ENCODE data around the gene CCDC126.
A peak's percentile ranks its signal among the peaks of the same experiment; 100 is the strongest.
"Not testable (repeated sequence)": the region's sequence is repeated elsewhere in the genome, so short reads cannot be mapped to it uniquely, and the experiment has no call there.

CCDC126 gene

GRCh38 chr7:23597094-23598091 lies at the start of gene CCDC126:
Gene CCDC126 (plus strand): TSS chr7:23597382. CDS start chr7:23611316, 13,934 bp downstream.
- DNase-seq, result peak; percentile 53

GRCh38 chr7:23547662-23548061 lies 49.5 kb upstream of the CCDC126 start:
- no peak for DNase-seq

- DNase-seq, result no peak
Measured at GRCh38 chr7:23558303-23558702, 38.9 kb upstream of the CCDC126 start.

- peak; percentile 47 for DNase-seq
Measured at GRCh38 chr7:23570592-23571200, 26.5 kb upstream of the CCDC126 start.

- not testable (repeated sequence) for DNase-seq
Measured at GRCh38 chr7:23581975-23582374, 15.2 kb upstream of the CCDC126 start.

- not testable (repeated sequence) for DNase-seq
Measured at GRCh38 chr7:23585304-23585703, 11.9 kb upstream of the CCDC126 start.

- no peak for DNase-seq
Measured at GRCh38 chr7:23586159-23586558, 11.0 kb upstream of the CCDC126 start.

GRCh38 chr7:23590529-23590928 lies 6.7 kb upstream of the CCDC126 start:
- no peak for DNase-seq

GRCh38 chr7:23593706-23594105 lies 3.5 kb upstream of the CCDC126 start:
- DNase-seq, result no peak

- DNase-seq, result no peak
Measured at GRCh38 chr7:23594879-23595604, 2.1 kb upstream of the CCDC126 start.

- no peak for DNase-seq
Measured at GRCh38 chr7:23598296-23598695, 1.1 kb downstream of the CCDC126 start.

- DNase-seq, result no peak
Measured at GRCh38 chr7:23600236-23600635, 3.1 kb downstream of the CCDC126 start.

GRCh38 chr7:23603632-23604295 lies 6.6 kb downstream of the CCDC126 start:
- no peak for DNase-seq

GRCh38 chr7:23604296-23604640 lies 7.1 kb downstream of the CCDC126 start:
- no peak for DNase-seq

GRCh38 chr7:23607130-23607529 lies 9.9 kb downstream of the CCDC126 start:
- no peak for DNase-seq

GRCh38 chr7:23607866-23608265 lies 10.7 kb downstream of the CCDC126 start:
- DNase-seq, result no peak

GRCh38 chr7:23615331-23615730 lies 18.1 kb downstream of the CCDC126 start:
- no peak for DNase-seq

- DNase-seq, result no peak
Measured at GRCh38 chr7:23616593-23616992, 19.4 kb downstream of the CCDC126 start.

- DNase-seq, result no peak
Measured at GRCh38 chr7:23617482-23617881, 20.3 kb downstream of the CCDC126 start.

- DNase-seq, result no peak
Measured at GRCh38 chr7:23618241-23618640, 21.1 kb downstream of the CCDC126 start.

GRCh38 chr7:23619141-23619540 lies 22.0 kb downstream of the CCDC126 start:
- no peak for DNase-seq

GRCh38 chr7:23622506-23622925 lies 25.3 kb downstream of the CCDC126 start:
- no peak for DNase-seq

- DNase-seq, result no peak
Measured at GRCh38 chr7:23628370-23628769, 31.2 kb downstream of the CCDC126 start.

All from NCI-H2029 treated with DMSO at 0.1 percent for 48 hours (cell line).